Effector CD4-positive, alpha-beta T cell (primary cell): ENCODE data around the gene FRMD7.

Experiments used
- DNase-seq: peaks from one replicate; pipeline ENCODE4 v3.0.0-alpha.2; 2020

The FRMD7 gene

DNA sequence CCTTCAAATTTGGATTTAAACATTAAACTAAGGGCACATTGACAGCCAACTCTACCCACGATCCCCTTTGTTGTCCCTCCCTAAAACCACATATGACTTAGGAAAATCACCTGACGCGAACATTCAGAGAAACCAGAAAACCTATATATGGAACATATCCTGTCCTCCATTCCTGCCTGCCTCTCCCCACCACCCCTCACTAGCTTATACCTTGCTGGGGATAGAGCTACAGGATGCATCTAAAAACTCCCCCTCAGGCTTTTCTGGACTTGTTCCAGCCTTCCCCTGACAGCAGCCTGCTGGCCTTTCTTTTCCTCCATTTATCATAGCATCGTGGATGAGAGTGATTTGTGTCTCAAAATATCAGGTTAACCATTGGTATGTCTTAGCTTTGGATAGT is 96.0 kb downstream of the FRMD7 start:
- DNase-seq = no peak

DNA sequence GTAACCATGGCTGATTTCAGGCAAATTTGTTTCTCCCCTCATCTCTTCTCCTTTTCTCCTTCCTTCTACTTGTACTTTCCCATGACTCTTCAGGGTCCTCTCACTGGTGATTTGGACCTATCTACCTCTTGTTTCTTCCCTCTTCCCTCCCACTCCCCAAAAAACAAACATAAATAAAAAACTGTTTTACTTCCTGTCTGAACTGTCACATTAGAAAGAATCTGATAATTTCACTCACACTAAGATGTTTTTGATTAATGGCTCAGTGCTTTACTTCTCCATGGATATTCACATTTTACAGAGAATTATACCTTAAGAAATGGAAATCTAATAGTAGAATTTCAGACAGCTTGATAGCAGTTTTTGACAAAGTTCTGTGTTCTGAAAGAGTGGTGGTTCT is 97.6 kb downstream of the FRMD7 start:
- DNase-seq = no peak
